Measurements from ENCODE around the gene DAAM1.

The DAAM1 gene

DNA sequence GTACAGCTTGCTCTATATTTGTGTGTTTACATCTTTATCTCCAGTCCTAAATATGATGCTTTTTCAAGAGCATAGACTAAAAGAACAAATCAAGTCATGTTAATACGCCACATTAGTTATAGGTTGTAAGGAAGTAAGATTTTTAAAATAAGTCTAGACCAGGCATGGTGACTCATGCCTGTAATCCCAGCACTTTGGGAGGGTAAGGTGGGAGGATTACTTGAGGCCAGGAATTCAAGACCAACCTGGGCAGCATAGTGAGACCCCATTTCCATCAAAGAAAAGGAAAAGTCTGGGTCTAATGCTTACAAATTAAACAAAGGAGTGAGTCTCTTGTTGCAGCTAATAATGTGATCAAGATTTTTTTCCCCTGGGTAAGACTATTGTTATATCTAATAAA is 157.9 kb downstream of the DAAM1 start:
- no peak for DNase-seq

DNA sequence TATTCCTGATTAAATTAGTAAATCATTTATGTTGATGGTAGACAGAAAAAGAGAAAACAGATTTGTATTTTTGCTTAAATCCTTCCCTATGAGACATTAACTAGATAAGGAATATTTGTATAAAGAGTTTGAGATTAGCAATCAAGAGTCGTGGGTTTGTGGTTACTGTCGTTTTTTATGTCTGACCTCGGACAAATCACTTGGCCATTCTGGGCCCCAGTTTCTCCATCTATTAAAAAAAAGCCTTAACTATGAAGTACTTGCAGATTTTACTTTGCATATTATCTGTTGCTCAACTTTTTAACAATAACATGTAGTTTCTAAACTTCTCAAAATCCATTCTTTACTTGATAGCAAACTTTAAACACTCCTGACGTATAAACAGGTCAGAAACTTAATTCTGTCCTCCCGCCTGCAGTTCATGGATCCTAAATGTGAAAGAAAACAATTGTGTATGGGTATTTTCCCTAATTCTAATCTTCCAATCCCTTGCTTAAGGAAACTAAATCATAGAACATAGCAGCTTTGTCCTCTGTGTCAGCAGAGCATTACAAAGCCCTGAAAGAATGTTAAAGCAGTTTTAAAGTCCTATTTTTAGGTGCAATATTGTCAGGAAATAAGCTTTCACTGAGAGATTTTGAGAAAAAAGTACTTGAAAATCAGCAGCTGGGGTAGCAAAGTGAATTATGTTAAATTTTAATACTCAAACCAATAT is 158.5 kb downstream of the DAAM1 start:
- no peak for DNase-seq

GRCh38 chr14:59347511-59347900 is 159.0 kb downstream of the DAAM1 start:
- DNase-seq: no peak

GRCh38 chr14:59347915-59348314 is 159.4 kb downstream of the DAAM1 start:
- no peak for DNase-seq

GRCh38 chr14:59349258-59349701 is 160.8 kb downstream of the DAAM1 start:
- DNase-seq: no peak

GRCh38 chr14:59352961-59353360 is 164.5 kb downstream of the DAAM1 start:
- no peak for DNase-seq

GRCh38 chr14:59354666-59355065 is 166.2 kb downstream of the DAAM1 start:
- no peak for DNase-seq

GRCh38 chr14:59355091-59355490 is 166.6 kb downstream of the DAAM1 start:
- DNase-seq: no peak

DNA sequence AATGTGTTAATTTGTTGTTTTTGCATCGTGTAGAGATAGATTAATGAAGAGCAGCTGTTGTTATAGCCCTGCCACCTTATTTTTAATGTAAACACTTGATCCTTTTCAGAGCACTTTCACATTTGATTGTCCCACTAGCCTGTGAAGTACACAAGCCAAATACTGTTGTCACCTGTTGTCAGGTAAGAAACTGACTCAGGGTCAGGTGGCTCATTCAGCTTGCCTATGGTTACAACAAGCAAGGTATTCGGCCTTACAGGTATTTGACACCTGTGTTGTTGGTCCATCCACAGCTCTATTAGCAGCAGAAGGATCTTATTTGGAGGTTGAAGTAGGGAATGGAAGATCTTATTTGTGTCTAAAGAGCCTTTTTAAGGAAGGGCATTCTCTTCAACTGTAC is 167.8 kb downstream of the DAAM1 start:
- no peak for DNase-seq

GRCh38 chr14:59356767-59357166 is 168.3 kb downstream of the DAAM1 start:
- no peak for DNase-seq

- no peak for DNase-seq
Measured at GRCh38 chr14:59358102-59358501, 169.6 kb downstream of the DAAM1 start.

- no peak for DNase-seq
Measured at GRCh38 chr14:59358784-59359183, 170.3 kb downstream of the DAAM1 start.

DNA sequence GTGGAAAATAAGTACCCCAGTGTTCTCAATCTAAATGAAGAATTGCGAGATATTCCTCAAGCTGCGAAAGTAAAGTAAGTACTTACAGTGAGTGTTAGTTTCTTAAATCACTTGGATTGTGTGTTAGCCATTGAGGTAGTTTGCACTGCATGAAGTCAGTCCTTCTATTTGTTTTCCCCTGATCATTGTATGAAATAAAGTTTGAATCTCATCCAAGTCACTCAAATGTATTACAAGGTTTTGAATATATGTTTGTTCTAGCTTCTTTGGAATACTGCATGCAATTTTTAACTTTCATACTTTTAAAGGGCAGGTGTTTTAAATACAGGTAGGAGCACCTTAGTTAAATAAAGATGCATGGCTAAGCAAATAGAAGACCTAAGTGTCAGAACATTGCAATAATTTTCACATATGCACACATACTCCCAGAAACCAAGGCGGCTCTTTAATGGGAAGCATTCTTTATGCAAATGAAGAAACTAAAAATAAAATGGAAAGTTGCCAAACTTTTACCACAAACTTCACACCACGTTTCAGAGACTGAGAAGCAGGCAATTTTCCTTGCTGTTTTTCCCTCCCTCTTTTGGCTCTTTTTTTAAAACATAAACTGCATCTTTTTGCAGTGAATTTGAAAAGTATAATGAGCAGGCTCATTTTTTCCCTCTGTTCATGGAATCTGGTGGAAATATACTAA is 171.1 kb downstream of the DAAM1 start:
- DNase-seq: no peak

GRCh38 chr14:59360233-59360632 is 171.8 kb downstream of the DAAM1 start:
- no peak for DNase-seq

GRCh38 chr14:59360923-59361794 is 172.7 kb downstream of the DAAM1 start:
- DNase-seq: no peak

- DNase-seq: no peak
Measured at GRCh38 chr14:59362513-59362912, 174.0 kb downstream of the DAAM1 start.

DNA sequence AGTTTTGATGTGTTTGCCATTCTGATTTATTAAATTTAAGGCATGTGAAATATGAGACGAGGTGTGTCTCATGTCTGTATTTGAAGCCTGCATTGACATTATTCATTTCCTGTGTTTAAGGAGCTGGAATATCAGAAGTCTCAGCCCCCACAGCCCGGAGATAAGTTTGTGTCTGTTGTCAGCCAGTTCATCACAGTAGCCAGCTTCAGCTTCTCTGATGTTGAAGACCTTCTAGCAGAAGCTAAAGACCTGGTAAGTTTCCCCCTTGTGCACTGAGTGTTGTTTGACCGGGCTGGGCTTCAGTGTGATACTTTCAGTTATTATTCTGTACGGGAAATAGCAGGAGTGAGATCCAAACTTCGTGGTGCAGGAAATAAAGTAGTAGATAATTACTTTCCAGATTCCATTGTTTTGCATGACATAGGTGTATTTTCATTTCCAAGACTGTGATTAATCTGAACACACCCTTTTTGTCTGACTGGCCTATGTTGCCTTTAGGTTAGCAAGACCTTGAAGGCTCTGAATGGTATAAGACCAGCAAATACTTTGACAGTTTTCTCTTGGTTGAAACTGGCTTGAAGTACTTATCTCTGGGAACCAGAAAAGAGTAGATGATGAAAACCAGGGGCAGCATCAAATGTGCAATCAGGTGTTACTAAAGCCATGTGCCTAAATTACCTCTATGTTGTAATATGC is 175.2 kb downstream of the DAAM1 start:
- no peak for DNase-seq

GRCh38 chr14:59370158-59370742 is 181.8 kb downstream of the DAAM1 start:
- DNase-seq: no peak

DNA sequence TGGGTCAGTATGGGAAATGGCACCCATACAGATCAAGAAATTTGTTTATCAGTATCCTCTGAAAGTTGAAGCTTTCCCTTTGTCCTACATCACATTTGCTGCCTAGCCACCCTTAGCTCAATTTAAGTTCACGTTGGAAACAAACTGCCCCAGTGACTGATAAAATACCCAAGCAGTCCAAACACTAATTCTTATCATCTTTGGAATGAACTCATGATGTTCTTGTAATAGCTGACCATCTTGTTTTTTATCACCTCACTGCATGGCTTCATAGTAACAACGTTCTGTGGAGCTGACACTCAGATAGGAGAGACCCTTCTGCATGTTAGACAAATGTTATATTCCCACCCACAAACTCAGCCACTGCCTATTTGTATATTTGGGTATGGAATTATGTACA is 183.3 kb downstream of the DAAM1 start:
- no peak for DNase-seq

DNA sequence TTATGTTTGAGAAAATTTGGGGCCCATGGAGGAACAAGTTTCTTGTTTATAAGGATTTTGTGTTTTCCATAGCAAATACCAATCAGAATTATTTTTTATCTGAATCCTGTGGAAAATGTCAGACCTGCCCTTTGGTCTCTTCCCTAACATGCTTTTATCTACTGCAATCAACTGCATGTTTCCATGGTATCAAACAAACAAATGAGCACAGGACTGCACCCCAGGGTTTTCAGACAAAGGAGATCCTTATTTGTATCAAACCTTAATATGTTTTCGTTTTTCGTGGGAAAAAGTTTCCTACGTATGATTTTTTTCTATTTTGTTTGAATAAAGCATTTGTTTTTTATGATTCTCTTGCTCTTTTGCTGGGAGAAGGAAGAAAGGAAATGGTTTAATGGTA is 185.6 kb downstream of the DAAM1 start:
- DNase-seq: no peak

DNA sequence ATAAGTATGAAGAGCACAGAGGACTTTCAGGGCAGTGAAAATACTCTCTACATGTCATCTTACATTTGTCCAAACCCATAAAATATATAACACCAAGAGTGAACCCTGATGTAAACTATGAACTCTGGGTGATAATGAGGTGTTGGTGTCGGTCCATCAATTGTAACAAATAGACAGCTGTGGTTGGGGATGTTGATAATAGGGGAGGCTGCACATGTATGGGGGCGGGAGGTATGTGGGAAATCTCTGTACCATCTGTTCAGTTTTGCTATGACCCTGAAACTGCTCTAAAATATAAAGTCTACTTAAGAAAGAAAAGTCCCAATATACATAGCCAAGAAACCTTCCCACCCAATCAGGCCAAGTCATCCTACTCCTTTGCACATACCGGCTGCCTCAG is 188.2 kb downstream of the DAAM1 start:
- DNase-seq: no peak

DNA sequence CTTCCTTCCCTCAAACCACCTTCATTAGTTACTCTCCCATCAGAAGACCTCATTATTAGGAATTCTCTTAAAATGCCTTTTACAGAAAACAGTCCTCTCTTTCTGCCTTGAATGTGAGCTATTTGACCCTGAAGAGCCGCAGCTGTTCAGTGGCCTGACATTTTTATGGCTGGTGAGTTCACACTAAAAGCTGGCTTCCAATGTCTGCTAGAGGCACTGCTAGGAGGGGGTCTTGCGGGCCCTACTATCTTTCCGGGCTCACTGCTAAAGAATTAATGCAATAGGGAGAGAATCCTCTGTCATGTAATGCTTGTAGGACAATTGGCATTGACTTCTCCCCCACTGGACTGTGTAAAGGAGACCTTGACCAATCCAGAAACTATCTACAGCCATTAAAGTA is 189.0 kb downstream of the DAAM1 start:
- no peak for DNase-seq

Measured in stimulated activated CD4-positive, alpha-beta T cell treated with anti-CD3 and anti-CD28 coated beads, Interleukin-4, amount 100 ng/mL, for 4 hours (primary cell).